H9 (cell line): ENCODE measurements around the gene ASMT. TPM values are rescaled to one million over a fixed set of nuclear protein-coding genes. Genes with fewer than 3 reads are reported as not detected.
A peak's percentile ranks its signal among the peaks of the same experiment; 100 is the strongest.

Experiments used
- DNase-seq: peaks from one replicate; pipeline ENCODE4 v3.0.0-alpha.2; 2017
- H2AFZ ChIP-seq: one replicate; pipeline ENCODE4 v1.6.1; 2013; ENCODE audit warnings: mild to moderate bottlenecking, low read length, control low read depth, moderate library complexity
- H2AK5ac ChIP-seq: 2 replicates; pipeline ENCODE4 v1.6.1; 2013; ENCODE audit warnings: low read length, control low read depth, mixed read lengths; ENCODE audit not compliant: insufficient read length
- H2BK120ac ChIP-seq: one replicate; pipeline ENCODE4 v1.6.1; 2013; ENCODE audit warnings: low read depth, mild to moderate bottlenecking, low read length, control low read depth, inconsistent platforms; ENCODE audit not compliant: poor library complexity, severe bottlenecking
- H2BK12ac ChIP-seq: 2 replicates; pipeline ENCODE4 v1.6.1; 2013; ENCODE audit warnings: low read length, control low read depth, mixed read lengths, low read depth; ENCODE audit not compliant: insufficient read length
- H2BK15ac ChIP-seq: 2 replicates; pipeline ENCODE4 v1.6.1; 2013; ENCODE audit warnings: low read depth, low read length, control low read depth
- H2BK20ac ChIP-seq: one replicate; pipeline ENCODE4 v1.6.1; 2013; ENCODE audit warnings: low read depth, mild to moderate bottlenecking, low read length, control low read depth, inconsistent platforms; ENCODE audit not compliant: poor library complexity, severe bottlenecking
- H2BK5ac ChIP-seq: 2 replicates; pipeline ENCODE4 v1.6.1; 2013; ENCODE audit warnings: low read length, control low read depth, mixed read lengths; ENCODE audit not compliant: insufficient read length
- H3K14ac ChIP-seq: 2 replicates; pipeline ENCODE4 v1.6.1; 2013; ENCODE audit warnings: low read length, control low read depth; ENCODE audit not compliant: insufficient read depth
- H3K18ac ChIP-seq: 2 replicates; pipeline ENCODE4 v1.6.1; 2013; ENCODE audit warnings: low read depth, mild to moderate bottlenecking, mixed read lengths, low read length, control low read depth; ENCODE audit not compliant: insufficient read length
- H3K23ac ChIP-seq: 2 replicates; pipeline ENCODE4 v1.6.1; 2013; ENCODE audit warnings: low read length, control low read depth, mixed read lengths, low read depth; ENCODE audit not compliant: insufficient read length
- H3K23me2 ChIP-seq: 2 replicates; pipeline ENCODE4 v1.6.1; 2013; ENCODE audit warnings: low read depth, mild to moderate bottlenecking, mixed read lengths, low read length, control low read depth; ENCODE audit not compliant: insufficient read length, poor library complexity, severe bottlenecking
- H3K27ac ChIP-seq: 2 replicates; pipeline ENCODE4 v1.5.1; 2013; ENCODE audit warnings: low read length, control low read depth, mixed read lengths, low read depth; ENCODE audit not compliant: insufficient read length
- H3K27me3 ChIP-seq: 2 replicates; pipeline ENCODE4 v1.6.1; 2013; ENCODE audit warnings: low read length, control low read depth, inconsistent platforms; ENCODE audit not compliant: insufficient read depth
- H3K4ac ChIP-seq: 2 replicates; pipeline ENCODE4 v1.6.1; 2013; ENCODE audit warnings: low read depth, mild to moderate bottlenecking, control low read depth, inconsistent platforms, low read length, moderate library complexity
- H3K4me1 ChIP-seq: 2 replicates; pipeline ENCODE4 v1.6.1; 2013; ENCODE audit warnings: low read length, control low read depth, inconsistent platforms; ENCODE audit not compliant: insufficient read depth
- H3K4me2 ChIP-seq: 2 replicates; pipeline ENCODE4 v1.6.1; 2013; ENCODE audit warnings: low read length, control low read depth, mixed read lengths; ENCODE audit not compliant: insufficient read length, insufficient read depth
- H3K56ac ChIP-seq: 2 replicates; pipeline ENCODE4 v1.6.1; 2013; ENCODE audit warnings: low read depth, mild to moderate bottlenecking, mixed read lengths, low read length, control low read depth; ENCODE audit not compliant: insufficient read length
- H3K79me1 ChIP-seq: 2 replicates; pipeline ENCODE4 v1.6.1; 2013; ENCODE audit warnings: low read depth, mild to moderate bottlenecking, moderate library complexity, low read length, control low read depth, inconsistent platforms; ENCODE audit not compliant: insufficient read depth, poor library complexity, severe bottlenecking
- H3K79me2 ChIP-seq: 2 replicates; pipeline ENCODE4 v1.6.1; 2013; ENCODE audit warnings: low read length, control low read depth, inconsistent platforms; ENCODE audit not compliant: insufficient read depth
- H3K9ac ChIP-seq: 2 replicates; pipeline ENCODE4 v1.6.1; 2013; ENCODE audit warnings: low read length, control low read depth, mixed read lengths; ENCODE audit not compliant: insufficient read length; ENCODE audit errors: extremely low read depth
- H3K9me3 ChIP-seq: one replicate; pipeline ENCODE4 v1.6.1; 2013; ENCODE audit warnings: low read depth, low read length, inconsistent platforms; ENCODE audit not compliant: control insufficient read depth
- H3T11ph ChIP-seq: one replicate; pipeline ENCODE4 v1.6.1; 2013; ENCODE audit warnings: mild to moderate bottlenecking, low read length, control low read depth, inconsistent platforms
- H4K20me1 ChIP-seq: one replicate; pipeline ENCODE4 v1.6.1; 2013; ENCODE audit not compliant: control insufficient read depth, insufficient read length, insufficient read depth
- H4K5ac ChIP-seq: 2 replicates; pipeline ENCODE4 v1.6.1; 2013; ENCODE audit warnings: low read depth, mild to moderate bottlenecking, mixed read lengths, low read length, control low read depth; ENCODE audit not compliant: insufficient read length
- H4K8ac ChIP-seq: replicated peaks from 2 replicates; pipeline ENCODE4 v1.6.1; 2013; ENCODE audit warnings: low read length, control low read depth, mixed read lengths, low read depth; ENCODE audit not compliant: insufficient read length
- H4K91ac ChIP-seq: 2 replicates; pipeline ENCODE4 v1.6.1; 2013; ENCODE audit warnings: low read depth, mild to moderate bottlenecking, moderate library complexity, mixed read lengths, low read length, control low read depth; ENCODE audit not compliant: insufficient read length
- H3K27ac Mint-ChIP-seq, 3 experiments: 2 replicates in 2 of 3; 3 replicates in 1 of 3; pipeline ENCODE4 v1.8.0; 2020 to 2021; ENCODE audit warnings: mixed read lengths in 3 of 3, mild to moderate bottlenecking in 1 of 3, moderate library complexity in 1 of 3
- H3K27me3 Mint-ChIP-seq: 2 replicates; pipeline ENCODE4 v1.8.0; 2021; ENCODE audit warnings: low read depth, mild to moderate bottlenecking, moderate library complexity, mixed read lengths
- H3K36me3 Mint-ChIP-seq, 3 experiments: 2 replicates in 2 of 3; 3 replicates in 1 of 3; pipeline ENCODE4 v1.8.0; 2020 to 2021; ENCODE audit warnings: low read depth in 3 of 3, mixed read lengths in 3 of 3; ENCODE audit not compliant: insufficient read depth in 1 of 3
- H3K4me1 Mint-ChIP-seq, 2 experiments: 2 replicates each; pipeline ENCODE4 v1.8.0; 2020; ENCODE audit warnings: mixed read lengths in 2 of 2
- H3K4me3 Mint-ChIP-seq, 2 experiments: 2 replicates in 1 of 2; 3 replicates in 1 of 2; pipeline ENCODE4 v1.8.0; 2020 to 2021; ENCODE audit warnings: mild to moderate bottlenecking in 2 of 2, mixed read lengths in 2 of 2, moderate library complexity in 1 of 2
- H3K9me3 Mint-ChIP-seq, 2 experiments: 2 replicates in 1 of 2; 3 replicates in 1 of 2; pipeline ENCODE4 v1.8.0; 2020; ENCODE audit warnings: mild to moderate bottlenecking in 2 of 2, mixed read lengths in 2 of 2, moderate library complexity in 1 of 2
- WGBS: extraction: QIAGEN DNeasy Blood & Tissue Kit; methylation state at CpG from one replicate; pipeline ENCODE4 v1.1.7; 2013; ENCODE audit warnings: missing lambda C conversion rate, low lambda C conversion rate, mixed read lengths; ENCODE audit not compliant: insufficient read length; ENCODE audit errors: extremely low coverage; 5-methylcytosine and 5-hydroxymethylcytosine counted together
- total RNA-seq: library from RNA; stranded (reverse); gene quantifications from 2 replicates; pipeline ENCODE4 v1.2.1, GENCODE V29; 2021
- TF ChIP-seq, protein P1 (sequence below): fragments of 200-600 bp; sonication (generic); conservative IDR thresholded peaks from 3 replicates; pipeline ENCODE4 v1.8.0; 2021; ENCODE audit warnings: antibody characterized with exemption, mild to moderate bottlenecking

The ASMT gene
- total RNA-seq, 1 experiment from 2014 or later, result 1.4 TPM

DNA sequence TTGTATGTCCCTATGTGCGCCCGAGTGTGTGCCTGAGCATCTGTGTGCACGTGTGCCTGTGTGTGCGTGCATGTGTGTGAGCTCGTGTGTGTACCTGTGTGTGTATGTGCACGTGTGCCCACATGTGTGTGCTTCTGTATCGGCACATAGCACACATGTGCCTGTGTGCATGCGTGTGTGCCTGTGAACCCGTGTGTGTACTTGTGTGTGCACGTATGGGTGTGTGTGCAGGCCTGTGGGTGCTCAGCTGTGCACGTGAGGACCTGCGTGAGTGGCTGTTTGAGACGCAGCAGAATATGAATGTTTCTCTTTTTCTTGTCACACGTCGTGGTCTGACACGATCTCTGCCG is 19.2 kb upstream of the ASMT start:
- Histone ChIP-seq H4K20me1 (peaks cover 4% of the 10 kb centered on the region), H2AFZ (no peak overlapping the region), H3K18ac (no peak overlapping the region), H2BK20ac (no peak overlapping the region), H3K4me1 (no peaks in the 10 kb centered on the region), H3K9me3 (no peaks in the 10 kb centered on the region), H2AK5ac (no peak overlapping the region), H3K9ac (no peak overlapping the region), H2BK12ac (no peak overlapping the region), H3K79me2 (peaks cover 23% of the 10 kb centered on the region; the same call in 1 of the 2 replicates), H3K56ac (no peak overlapping the region), H3K4ac (no peak overlapping the region), H3K27ac (no peak overlapping the region), H3K27me3 (no peaks in the 10 kb centered on the region), H3K23ac (no peak overlapping the region), H4K91ac (no peak overlapping the region), H3K23me2 (peaks cover 3% of the 10 kb centered on the region), H3K79me1 (peaks cover 14% of the 10 kb centered on the region), H4K5ac (no peak overlapping the region), H3K4me2 (no peak overlapping the region), H4K8ac (peak overlapping the region; percentile 22), H2BK15ac (no peak overlapping the region), H3K14ac (no peak overlapping the region), H2BK5ac (no peak overlapping the region), H2BK120ac (no peak overlapping the region), H3T11ph (no peak overlapping the region)
- Mint-ChIP-seq H3K4me1 (peaks cover 8 to 9% of the 10 kb centered on the region in 2 experiments), H3K27ac (no peak overlapping the region; a peak in 2 of 7 replicates), H3K36me3 (peaks cover 42 to 70% (median 67%) of the 10 kb centered on the region in 3 experiments), H3K4me3 (no peak overlapping the region), H3K27me3 (no peaks in the 10 kb centered on the region), H3K9me3 (no peaks in the 10 kb centered on the region)
- WGBS, result no CpG with 5 or more reads among the region's 17 CpGs
- no peak for DNase-seq
- TF ChIP-seq, protein P1, sequence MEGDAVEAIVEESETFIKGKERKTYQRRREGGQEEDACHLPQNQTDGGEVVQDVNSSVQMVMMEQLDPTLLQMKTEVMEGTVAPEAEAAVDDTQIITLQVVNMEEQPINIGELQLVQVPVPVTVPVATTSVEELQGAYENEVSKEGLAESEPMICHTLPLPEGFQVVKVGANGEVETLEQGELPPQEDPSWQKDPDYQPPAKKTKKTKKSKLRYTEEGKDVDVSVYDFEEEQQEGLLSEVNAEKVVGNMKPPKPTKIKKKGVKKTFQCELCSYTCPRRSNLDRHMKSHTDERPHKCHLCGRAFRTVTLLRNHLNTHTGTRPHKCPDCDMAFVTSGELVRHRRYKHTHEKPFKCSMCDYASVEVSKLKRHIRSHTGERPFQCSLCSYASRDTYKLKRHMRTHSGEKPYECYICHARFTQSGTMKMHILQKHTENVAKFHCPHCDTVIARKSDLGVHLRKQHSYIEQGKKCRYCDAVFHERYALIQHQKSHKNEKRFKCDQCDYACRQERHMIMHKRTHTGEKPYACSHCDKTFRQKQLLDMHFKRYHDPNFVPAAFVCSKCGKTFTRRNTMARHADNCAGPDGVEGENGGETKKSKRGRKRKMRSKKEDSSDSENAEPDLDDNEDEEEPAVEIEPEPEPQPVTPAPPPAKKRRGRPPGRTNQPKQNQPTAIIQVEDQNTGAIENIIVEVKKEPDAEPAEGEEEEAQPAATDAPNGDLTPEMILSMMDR, result no peak
